IMR-90 (cell line): ENCODE data around the gene TXK.

Source experiments
- BHLHE40 ChIP-seq: fragments of 150-350 bp; IDR thresholded peaks from 2 replicates; pipeline ENCODE4 v1.6.1; 2016; ENCODE audit warnings: mild to moderate bottlenecking, low read depth, low read length
- CEBPB ChIP-seq: IDR thresholded peaks from 2 replicates; pipeline ENCODE4 v1.6.1; 2012; ENCODE audit warnings: low read depth, low read length, improper control_type of control experiment
- CHD1 ChIP-seq: IDR thresholded peaks from 2 replicates; pipeline ENCODE4 v1.6.1; 2012; ENCODE audit warnings: low read depth, low read length, improper control_type of control experiment
- CTCF ChIP-seq: conservative IDR thresholded peaks from 2 replicates; pipeline ENCODE4 v1.5.1; 2012; ENCODE audit warnings: mild to moderate bottlenecking, low read depth, low read length, improper control_type of control experiment
- ELK1 ChIP-seq: fragments of 150-350 bp; IDR thresholded peaks from 2 replicates; pipeline ENCODE4 v1.6.1; 2016; ENCODE audit warnings: low read depth, mild to moderate bottlenecking, low read length, moderate library complexity, borderline replicate concordance
- FOS ChIP-seq: fragments of 150-350 bp; IDR thresholded peaks from 2 replicates; pipeline ENCODE4 v1.6.1; 2016; ENCODE audit warnings: low read depth, low read length
- NFE2L2 ChIP-seq: fragments of 150-350 bp; IDR thresholded peaks from 2 replicates; pipeline ENCODE4 v1.6.1; 2016; ENCODE audit warnings: low read depth, mild to moderate bottlenecking, low read length
- POLR2A ChIP-seq: IDR thresholded peaks from 2 replicates; pipeline ENCODE4 v1.6.1; 2012; ENCODE audit warnings: mild to moderate bottlenecking, low read depth, low read length
- RAD21 ChIP-seq: IDR thresholded peaks from 2 replicates; pipeline ENCODE4 v1.6.1; 2012; ENCODE audit warnings: low read length, improper control_type of control experiment
- RCOR1 ChIP-seq: IDR thresholded peaks from 2 replicates; pipeline ENCODE4 v1.6.1; 2012; ENCODE audit warnings: mild to moderate bottlenecking, low read length, improper control_type of control experiment; ENCODE audit not compliant: insufficient replicate concordance
- RFX5 ChIP-seq: IDR thresholded peaks from 2 replicates; pipeline ENCODE4 v1.8.0; 2012; ENCODE audit warnings: low read depth, mild to moderate bottlenecking, low read length, moderate library complexity
- SMC3 ChIP-seq: fragments of 150-350 bp; IDR thresholded peaks from 2 replicates; pipeline ENCODE4 v1.6.1; 2016; ENCODE audit warnings: low read depth, mild to moderate bottlenecking, antibody characterized with exemption, low read length, moderate library complexity
- USF2 ChIP-seq: fragments of 150-350 bp; IDR thresholded peaks from 2 replicates; pipeline ENCODE4 v1.6.1; 2017; ENCODE audit warnings: mild to moderate bottlenecking, antibody characterized with exemption, low read length, low read depth

- no peak for TF ChIP-seq CTCF
- TF ChIP-seq POLR2A: no peak
- no peak for TF ChIP-seq RFX5
- no peak for TF ChIP-seq SMC3
- TF ChIP-seq RAD21: no peak
- no peak for TF ChIP-seq BHLHE40
- no peak for TF ChIP-seq NFE2L2
- TF ChIP-seq CEBPB: no peak
- no peak for TF ChIP-seq FOS
- TF ChIP-seq ELK1: no peak
- no peak for TF ChIP-seq CHD1
- TF ChIP-seq RCOR1: no peak
- no peak for TF ChIP-seq USF2
These were observed 25.6 kb downstream of the TXK start for GRCh38 chr4:48108309-48109073.
